RCC 7860 (cell line): ENCODE results near the gene ZNF407.
"Not testable (repeated sequence)": the region's sequence is repeated elsewhere in the genome, so short reads cannot be mapped to it uniquely, and the experiment has no call there.

Experiments
- DNase-seq: peaks from one replicate; pipeline ENCODE4 v3.0.0-alpha.2; 2015; ENCODE audit warnings: low spot score
- FAIRE-seq: peaks from 2 replicates; lab custom pipeline; 2012; peaks lifted over from hg19 to GRCh38; lab: Jason Lieb, UNC

ZNF407 gene

DNA sequence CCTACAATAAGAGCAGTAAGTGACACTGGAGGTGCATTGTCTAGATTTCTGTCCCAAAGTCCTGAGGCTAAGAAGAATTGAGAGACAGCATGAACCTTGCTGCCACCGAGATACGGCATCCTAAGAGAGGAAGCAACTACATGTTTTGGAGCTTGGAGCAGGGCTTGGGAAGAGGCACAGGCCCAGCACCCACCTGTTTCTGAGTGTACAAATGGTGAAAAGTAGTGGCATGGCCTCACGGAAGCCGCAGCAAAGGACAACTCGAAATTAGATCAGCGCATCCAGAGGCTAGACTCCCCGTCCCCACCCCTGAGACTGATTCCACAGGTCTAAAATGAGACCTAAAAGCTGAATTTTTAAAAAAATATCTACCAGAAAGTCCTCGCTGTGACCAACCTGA lies 483.8 kb downstream of the ZNF407 start:
- FAIRE-seq (no peak), DNase-seq (no peak)

DNA sequence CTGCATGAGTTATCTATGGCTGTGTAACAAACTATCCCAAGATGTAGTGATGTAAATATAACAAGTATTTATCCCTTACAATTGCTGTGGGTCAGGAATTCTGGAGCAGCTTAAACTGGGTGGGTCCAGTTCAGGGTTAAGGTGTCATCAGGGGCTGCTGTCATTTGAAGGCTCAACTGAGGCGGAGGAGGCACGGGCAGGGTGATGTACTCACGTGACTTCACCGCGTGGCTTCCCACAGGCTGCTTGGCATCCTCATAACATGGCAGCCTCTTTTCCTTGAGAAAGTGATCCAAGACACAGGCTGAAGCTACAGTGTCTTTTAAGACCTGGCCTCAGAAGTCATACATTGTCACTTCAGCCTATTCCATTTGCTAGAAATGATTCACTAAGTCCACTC lies 485.5 kb downstream of the ZNF407 start:
- DNase-seq (no peak), FAIRE-seq (no peak)

DNA sequence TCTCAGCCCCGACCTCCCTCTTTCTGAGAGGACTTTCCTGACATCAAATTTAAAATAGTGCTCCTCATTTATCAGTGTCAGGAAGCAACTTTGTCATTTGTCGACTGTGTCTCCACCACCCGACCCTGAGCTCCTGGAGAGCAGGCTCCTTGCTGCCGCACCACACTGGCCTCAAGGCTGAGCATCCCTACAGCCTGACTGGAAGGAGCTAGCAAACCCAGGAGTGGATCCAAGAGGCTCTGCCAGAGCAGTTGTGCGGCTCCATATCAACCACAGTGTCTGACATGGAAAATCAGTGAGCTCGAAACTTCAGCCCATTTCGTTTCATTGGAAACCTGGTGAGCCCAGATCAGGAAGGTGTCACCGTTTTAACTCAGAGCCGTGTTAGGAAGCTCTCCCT lies 486.1 kb downstream of the ZNF407 start:
- FAIRE-seq, result no peak
- DNase-seq, result no peak

DNA sequence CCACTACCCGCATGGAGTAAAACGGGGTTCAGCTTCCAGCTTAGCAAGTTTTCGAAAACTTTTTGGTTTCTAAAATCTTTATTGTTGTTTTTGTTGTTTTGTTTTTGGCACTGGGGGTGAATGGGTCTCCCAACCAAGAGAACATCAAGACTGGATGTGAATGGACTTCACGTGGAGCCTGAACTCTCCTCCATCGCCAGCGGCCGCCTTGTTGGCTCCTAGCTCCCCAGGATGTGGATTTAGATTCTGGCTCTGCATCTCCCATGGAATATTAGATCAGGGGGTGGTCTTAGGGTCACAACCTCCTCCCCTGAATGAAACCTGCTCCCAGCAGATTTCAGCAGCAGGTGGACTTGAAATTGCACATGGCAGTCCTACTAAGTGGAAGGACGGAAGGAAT lies 488.0 kb downstream of the ZNF407 start:
- DNase-seq, FAIRE-seq: not testable (repeated sequence)

DNA sequence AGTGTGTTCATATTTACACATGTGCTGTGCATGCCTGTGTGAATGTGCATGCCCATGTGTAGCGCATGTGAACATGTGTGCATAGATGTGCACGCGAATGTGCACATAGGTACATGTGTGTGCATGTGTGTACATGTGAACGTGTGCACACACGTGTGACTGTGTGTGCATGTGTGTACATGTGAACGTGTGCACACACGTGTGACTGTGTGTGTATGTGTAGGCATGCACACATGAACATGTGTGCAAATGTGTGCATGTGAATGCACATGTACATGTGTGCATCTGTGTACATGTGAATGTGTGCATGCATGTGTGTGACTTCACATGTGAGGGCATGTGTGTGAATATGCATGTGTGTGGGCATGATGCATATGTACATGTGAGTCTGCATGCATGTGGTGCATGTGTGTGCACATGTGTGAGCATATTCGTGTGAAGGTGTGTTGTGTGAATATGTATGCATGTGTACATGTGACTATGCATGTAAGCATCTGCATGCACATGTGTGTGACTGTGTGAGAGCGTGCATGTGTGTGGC lies 488.9 kb downstream of the ZNF407 start:
- no peak for DNase-seq
- no peak for FAIRE-seq

DNA sequence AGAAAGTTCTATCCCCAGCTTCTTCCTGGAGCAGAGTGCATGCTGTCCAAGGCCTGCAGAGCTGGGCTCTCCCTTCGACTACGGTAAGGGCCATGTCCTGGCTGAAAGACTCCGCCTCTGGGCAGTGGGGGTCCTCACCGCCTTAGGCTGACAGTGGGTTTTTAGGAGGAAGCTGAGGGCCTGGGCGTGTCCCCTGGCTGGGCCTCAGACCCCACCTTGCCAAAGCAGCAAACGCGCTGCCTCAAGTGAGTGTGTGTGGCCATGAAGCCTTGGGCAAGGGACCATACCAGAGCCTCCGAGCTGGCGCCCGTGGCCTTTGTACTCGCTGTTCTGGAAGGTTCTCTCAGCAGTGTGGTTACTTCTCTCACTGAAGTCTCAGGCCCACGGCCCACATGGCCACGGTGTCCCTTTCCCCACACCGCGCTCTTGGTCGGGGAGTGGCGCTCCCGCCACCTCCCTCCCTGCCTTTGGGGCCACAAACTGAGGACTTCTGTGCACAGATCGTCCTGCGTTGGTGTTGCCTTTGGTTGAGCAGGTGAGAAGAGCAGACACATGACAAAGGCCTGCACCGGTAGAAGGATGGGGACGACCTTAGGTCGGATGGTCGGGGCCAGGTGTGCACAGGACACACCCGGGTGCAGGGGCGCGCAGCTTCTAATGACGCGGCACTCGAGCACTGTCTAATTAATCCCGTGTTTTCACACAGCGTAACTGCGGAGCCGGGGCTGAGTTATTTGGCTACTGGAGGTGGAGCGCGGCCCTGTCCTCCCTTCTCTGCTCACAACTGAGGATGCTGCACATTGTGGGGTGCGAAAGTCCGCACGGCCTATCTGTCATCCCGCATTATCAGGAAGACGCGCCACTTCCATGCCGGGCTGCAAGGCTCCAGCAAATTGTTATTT lies 489.7 kb downstream of the ZNF407 start:
- DNase-seq (no peak), FAIRE-seq (no peak)

DNA sequence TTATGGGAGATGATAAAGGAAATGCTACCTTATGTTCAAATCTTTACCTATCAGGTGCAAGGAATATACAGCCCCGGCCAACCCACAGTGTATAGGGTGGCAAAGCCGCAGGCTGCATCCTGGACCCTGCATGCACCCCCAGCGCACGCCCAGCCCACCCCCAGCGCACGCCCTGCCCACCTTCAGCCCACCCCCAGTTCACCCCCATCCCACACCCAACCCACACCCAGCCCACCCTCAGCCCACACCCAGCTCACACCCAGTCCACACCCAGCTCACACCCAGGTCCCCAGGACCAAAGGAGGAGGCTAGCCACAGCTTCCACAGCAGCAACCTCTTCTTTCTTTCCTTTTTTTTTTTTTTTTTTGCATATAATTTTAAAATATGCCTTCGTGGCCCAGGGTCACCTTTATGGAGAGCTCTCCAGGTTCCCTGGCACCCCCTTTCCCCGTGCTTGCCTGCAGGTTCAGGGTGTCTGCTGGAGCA lies 490.4 kb downstream of the ZNF407 start:
- FAIRE-seq, result no peak
- no peak for DNase-seq

DNA sequence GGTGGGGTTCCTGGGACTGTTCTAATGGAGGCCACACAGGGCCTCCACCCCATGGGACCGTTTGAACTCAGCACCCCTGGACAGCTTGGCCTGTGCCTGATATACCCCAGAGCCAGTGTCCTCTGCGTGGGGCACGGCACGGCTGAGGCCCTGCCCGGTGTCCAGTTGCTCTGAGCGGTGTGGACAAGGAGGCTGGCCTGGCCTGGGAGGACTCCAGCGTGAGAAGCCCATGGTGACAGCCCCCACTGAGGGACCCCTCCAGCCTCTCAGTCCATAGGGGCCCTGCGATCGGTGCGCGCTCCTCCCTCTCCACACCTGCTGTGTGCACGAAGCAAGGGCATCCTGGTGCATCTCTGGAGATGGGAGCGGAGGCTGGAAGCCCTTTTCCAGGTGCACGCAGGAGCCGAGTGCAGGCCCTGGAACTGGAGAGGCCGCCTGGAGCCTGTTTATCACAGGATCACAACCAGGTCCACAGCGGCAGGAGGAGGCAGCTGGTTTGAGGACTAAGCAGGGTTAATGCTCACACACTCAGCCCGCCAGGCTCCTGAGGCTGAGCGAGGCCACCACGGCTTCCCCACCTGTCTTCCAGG lies 491.0 kb downstream of the ZNF407 start:
- no peak for DNase-seq
- no peak for FAIRE-seq

DNA sequence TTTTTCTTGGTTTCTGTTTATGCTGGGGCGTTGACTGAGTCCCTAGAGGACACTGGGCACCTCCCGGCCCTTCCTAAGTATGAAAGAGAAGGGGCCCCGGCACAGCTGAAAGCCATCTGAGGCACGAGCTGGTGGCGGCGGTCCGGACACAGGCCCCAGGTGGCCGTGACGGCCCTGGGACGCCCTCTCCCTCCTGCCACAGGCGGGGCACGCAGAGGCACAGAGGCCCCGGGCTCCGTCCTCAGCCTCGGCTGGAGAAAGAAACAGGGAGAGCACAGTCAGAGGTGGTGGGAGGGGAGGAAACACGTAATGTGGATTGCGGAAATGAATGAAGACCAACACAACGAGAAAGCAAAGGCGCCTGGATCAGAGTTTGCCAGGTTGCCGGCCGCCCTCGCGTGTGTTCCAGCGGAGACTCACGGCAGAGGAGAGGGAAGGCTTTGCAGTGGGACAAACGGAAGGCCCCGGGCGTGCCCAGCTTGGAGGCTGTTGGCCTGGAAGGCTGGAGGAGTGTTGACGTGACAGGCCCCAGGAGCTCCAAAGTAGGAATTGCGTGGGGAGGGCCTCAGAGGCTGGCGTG lies 492.2 kb downstream of the ZNF407 start:
- no peak for DNase-seq
- no peak for FAIRE-seq

DNA sequence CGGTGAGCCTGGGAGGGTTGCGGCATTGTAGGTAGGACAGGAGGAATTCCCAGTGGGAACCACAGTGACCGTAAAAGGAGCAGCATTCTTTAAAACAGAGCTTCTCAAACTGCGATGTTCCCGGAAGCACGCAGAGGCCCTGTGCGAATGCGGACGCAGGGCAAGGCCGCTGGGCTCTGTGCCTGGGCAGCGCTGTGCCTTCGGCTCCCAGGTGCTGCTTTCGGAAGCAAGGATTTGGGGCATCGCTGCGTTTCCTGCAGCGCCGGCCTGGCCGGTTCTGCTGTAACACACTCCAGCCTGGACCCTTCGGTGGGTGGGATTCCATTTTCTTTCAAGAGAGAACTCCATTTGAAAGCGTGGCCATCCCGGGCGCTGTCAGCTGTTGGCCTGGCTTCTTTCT lies 492.7 kb downstream of the ZNF407 start:
- no peak for DNase-seq
- FAIRE-seq, result no peak

DNA sequence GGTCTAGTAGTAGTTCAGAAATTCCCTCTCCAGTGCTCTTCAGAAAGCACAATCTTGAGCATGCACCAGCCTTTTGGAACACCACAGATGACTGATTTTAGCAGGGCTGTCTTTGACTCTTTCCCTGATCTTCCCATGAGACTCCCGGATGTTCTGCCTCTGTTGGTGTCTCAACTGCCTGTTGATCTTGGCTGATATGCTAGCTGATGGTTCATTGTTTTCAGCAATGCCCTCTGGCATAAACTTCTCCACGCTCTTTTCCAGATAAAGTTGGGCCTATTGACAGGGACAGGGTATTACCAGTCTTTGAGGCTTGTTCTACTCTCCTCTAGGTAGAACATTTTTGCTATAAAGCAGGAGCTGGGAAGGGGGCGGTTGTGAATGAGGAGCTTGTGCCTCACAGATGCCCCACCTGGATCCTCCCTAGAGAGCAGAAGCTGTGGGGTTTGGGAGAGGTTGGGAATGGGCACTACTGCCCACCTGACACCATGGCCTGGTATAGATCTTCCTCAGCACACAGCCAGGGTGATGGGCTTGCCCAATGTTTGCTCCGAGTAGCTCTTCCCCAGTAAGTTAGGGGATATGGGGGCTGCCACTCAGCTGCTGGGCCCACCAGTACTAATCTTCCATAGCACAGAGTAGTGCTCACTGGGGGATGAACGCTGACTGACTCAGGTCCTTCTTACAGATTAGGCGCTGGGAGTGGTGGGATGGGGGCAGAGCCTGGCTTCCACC lies 500.0 kb downstream of the ZNF407 start:
- FAIRE-seq (no peak), DNase-seq (no peak)

DNA sequence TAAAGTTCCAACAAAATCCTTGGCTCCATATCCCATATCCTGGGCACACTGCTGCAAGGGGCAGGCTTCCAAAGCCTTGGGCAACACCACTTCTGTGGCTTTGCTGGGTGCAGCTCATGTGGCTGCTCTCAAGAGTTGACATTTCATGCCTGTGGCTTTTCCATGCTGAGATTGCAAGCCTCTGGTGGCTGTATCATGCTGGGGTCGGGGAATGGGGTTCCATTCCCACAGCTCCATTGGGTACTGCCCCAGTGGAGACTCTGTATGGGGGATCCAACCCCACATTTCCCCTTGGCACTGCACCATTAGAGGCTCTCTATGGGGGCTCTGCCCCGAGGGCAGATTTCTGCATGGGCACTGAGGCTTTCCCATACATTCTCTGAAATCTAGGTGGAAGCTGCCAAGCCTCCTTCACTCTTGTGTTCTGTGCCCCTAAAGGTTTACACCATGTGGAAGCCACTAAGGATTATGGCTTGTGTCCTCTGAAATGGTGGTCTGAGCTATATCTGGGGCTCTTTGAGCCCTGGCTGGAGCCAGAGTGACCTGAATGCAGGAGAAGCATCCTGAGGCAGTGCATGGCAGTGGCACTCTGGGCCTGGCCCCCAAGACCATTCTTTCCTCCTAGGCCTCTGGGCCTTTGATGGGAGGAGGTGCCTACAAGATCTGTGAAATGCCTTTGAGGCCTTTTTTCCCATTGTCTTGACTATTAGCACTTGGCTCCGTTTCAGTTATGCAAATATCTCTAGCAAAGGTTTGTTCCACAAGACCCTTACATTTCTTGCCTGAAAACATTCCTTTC lies 503.4 kb downstream of the ZNF407 start:
- no peak for DNase-seq
- no peak for FAIRE-seq

DNA sequence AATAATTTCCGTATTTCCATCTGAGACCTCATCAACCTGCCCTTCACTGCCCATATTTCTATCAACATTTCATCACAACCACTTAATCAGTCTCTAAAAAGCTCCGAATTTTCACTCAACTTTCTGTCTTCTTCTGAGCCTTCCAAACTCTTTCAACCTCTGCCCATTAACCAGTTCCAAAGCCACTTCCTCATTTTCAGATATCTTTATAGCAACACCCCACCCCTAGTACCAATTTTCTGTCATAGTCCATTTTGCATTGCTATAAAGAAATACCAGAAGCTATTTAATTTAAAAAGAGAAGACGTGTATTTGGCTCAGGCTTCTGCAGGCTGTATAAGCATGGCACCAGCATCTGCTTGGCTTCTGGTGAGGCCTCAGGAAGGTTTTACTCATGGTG lies 504.2 kb downstream of the ZNF407 start:
- DNase-seq (no peak), FAIRE-seq (no peak)

DNA sequence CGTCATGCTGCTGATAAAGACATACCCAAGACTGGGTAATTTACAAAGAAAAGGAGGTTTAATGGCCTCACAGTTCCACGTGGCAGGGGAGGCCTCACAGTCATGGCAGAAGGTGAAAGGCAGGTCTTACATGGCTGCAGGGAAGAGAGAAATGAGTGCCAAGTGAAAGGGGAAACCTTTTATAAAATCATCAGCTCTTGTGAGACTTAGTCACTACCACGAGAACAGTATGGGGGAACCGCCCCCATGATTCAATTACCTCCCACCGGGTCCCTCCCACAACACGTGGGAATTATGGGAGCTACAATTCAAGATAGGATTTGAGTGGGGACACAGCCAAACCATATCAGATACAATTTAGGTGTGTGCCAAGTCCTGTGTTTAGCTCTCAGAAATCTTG lies 506.4 kb downstream of the ZNF407 start:
- not testable (repeated sequence) for FAIRE-seq, DNase-seq

DNA sequence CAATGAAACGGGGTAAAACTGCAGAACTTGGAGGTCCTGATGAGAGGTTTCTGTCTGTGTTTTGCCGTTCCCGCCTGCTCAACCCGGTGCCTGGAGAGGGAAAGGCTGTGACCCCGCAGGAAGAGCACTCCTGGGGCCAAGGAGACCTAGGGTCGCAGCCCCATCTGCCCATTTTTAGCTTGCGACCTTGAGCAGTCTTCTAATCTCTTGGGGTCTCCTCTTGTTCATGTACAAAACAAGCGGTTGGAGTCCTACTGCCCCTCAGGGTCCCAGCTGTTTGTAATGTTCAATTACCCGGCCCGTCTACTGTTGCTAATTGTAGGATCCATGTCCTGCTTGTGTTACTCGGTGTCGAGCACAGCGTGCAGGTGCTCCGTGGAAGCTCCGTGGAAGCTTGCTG lies 506.8 kb downstream of the ZNF407 start:
- FAIRE-seq (no peak), DNase-seq (no peak)

DNA sequence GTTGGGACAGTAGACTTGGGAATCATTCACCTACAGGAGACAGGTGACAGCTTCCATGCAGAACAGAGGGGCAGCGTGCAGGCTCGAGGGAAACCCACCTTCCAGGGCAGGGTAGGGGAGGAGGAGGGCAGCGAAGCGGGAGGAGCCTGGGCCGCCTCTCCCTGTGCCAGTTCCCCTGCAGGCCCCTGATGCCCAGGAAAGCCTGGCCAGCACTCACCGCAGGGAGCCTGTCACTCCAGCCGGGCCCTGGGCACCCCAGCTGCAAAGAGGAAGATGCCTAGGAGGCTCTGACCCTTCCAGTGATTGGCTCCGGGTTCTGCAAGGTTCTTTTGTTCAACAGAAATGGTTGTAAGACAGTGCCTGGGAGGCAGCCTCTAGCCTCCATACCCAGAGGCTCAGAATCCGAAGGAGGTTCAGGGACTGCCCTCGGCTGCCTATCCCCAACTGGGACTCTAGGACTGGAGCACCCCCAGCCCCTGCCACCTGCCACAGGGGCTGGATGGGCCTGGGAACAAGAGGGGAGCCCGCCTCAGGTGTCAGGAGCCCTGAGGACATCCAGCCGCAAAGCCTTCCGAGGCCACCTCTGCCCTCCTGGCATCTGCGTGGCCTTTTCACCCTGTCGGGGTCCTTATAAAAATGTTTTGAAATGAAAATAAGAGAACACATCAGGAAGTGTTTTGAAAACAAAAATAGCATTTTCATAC lies 508.0 kb downstream of the ZNF407 start:
- FAIRE-seq, result no peak
- no peak for DNase-seq

DNA sequence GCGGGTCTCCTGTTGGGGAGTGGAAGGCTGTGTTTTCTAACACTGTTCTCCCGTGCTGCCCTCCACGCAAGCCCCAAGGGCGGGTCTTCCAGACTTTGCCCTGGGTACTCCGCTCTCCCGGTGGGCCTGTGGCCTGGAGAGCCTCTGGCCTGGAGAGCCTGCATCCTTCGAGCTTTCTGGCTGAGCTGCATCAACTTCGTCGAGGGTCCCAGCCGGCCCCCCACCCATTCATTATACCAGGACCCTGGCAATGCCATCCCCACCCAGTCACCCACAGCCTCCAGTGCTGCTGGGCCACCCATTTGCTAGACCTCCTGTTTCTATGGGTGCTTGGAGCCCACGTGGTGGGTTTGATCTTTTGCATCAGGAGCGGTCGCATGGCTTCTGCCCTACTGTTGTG lies 509.1 kb downstream of the ZNF407 start:
- DNase-seq (no peak), FAIRE-seq (no peak)

DNA sequence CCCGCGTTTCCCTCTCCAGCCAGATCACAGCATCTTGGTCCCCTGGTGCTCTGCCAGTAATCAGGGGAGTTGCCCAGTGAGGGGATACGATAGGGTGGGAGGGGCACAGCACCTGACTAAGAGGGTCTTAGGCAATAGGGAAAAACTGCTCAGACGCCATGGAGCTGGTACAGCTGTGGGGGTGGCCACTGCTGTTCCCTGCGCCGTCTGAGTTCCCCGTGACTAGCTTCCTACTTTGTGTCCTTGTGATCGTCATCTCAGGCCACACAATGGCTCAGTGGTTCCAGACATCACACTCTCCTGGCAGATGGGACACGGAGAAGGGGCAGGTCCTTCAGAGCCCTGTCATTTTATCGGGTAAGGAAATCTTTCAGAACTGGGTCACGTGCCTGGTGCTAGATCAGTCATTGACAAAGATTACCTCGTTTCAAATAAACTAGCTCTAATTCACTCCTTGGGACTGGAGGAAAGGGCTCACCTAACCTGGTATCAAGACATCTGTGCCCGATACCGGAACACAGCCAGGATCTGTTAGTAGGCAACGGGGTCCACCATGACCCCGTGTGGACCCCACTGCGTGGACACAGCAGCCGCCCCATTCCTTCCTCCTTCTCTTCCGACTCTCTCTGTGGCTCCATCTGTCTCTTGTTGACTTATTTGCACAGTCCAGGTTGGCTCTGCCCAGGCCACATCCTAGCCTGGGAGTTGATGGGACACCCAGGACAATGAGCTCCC lies 509.7 kb downstream of the ZNF407 start:
- DNase-seq (no peak), FAIRE-seq (no peak)

DNA sequence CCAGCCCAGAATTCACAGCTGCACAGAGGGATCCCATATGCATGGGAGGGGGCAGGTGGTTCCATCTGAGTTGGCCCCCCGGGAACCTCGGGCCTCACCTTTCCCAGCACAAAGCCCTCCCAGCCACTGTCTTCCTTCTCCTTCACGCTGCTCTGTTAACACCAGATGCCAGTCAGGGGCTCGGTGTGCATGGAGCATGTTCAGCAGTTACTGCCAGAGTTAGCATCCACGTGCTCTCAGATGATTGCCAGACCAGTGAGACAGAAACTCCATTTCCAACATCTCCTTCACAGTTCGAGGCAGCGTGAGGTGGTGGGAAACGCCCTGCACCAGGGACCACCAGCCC lies 510.2 kb downstream of the ZNF407 start:
- FAIRE-seq, result no peak
- no peak for DNase-seq
